ENCODE data around the gene FAM20C. TPM values are rescaled to one million over a fixed set of nuclear protein-coding genes. Genes with fewer than 3 reads are reported as not detected.

FAM20C gene
- total and polyA plus RNA-seq, 2 donors (not counting 3 experiments of a cell fraction or from before 2014, with no cell fraction given) = 14.2 to 34.5 TPM

GRCh38 chr7:247636-248035, 55.3 kb downstream of the FAM20C start:
- no peak for DNase-seq (ENCODE audit: low read depth, low spot score)
- Histone ChIP-seq H3K27ac (ENCODE audit: insufficient read depth, low read depth, low read length) (no peak overlapping the region), H3K9ac (replicated peaks; ENCODE audit: extremely low read depth, insufficient read depth, low read length) (no peak overlapping the region), H4K20me1 (replicated peaks; ENCODE audit: control insufficient read depth, extremely low read depth, insufficient read depth, low read length) (no peaks in the 10 kb centered on the region), H3K9me1 (replicated peaks; ENCODE audit: control insufficient read depth, extremely low read depth, insufficient read depth, low read length) (no peaks in the 10 kb centered on the region), H3K4me2 (ENCODE audit: insufficient read depth, low read length) (no peak overlapping the region), H3K36me3 (ENCODE audit: control insufficient read depth in 2 of 2, extremely low read depth in 1 of 2, insufficient read depth in 2 of 2, low read length in 2 of 2) (peaks cover 0 to 4% of the 10 kb centered on the region in 2 experiments), H3K4me1 (ENCODE audit: control insufficient read depth, extremely low read depth, insufficient read depth, low read length) (no peaks in the 10 kb centered on the region), H3K27me3 (ENCODE audit: control insufficient read depth in 2 of 2, insufficient read depth in 2 of 2, low read length in 2 of 2) (no peaks in the 10 kb centered on the region), H3K9me3 (replicated peaks; ENCODE audit: control insufficient read depth, insufficient read depth, low read length) (no peaks in the 10 kb centered on the region), H3K4me3 (replicated peaks in 1 of 3; ENCODE audit: insufficient read depth in 1 of 3, low read depth in 1 of 3, low read length in 3 of 3) (no peak overlapping the region), H3K79me2 (ENCODE audit: control insufficient read depth, insufficient read depth, low read length) (no peaks in the 10 kb centered on the region), H2AFZ (ENCODE audit: low read depth, low read length) (no peak overlapping the region)
- ChIA-PET POLR2A (no interaction called here), CTCF (no interaction called here)
- dilution Hi-C loops (cut with MboI; ENCODE audit: extremely low pct_ligation_motif_present, low sequenced_read_pairs) (no loop called here), intact Hi-C loops (cut with micrococcal nuclease) (no loop called here)
- no peak for TF ChIP-seq EZH2 (IDR thresholded peaks at IDR 0.05; ENCODE audit: borderline replicate concordance, low read depth, low read length, severe bottlenecking)
- no peak for TF ChIP-seq MYC (IDR thresholded peaks at IDR 0.05; ENCODE audit: low read depth, low read length)
- TF ChIP-seq CTCF (IDR thresholded peaks at IDR 0.05; ENCODE audit: extremely low read depth in 1 of 2, insufficient read depth in 1 of 2, low read depth in 1 of 2, low read length in 2 of 2) = no peak
- TF ChIP-seq, protein P1, sequence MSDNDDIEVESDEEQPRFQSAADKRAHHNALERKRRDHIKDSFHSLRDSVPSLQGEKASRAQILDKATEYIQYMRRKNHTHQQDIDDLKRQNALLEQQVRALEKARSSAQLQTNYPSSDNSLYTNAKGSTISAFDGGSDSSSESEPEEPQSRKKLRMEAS (IDR thresholded peaks at IDR 0.05; ENCODE audit: insufficient read depth, insufficient read length) = no peak
- TF ChIP-seq POLR2AphosphoS5 (IDR thresholded peaks at IDR 0.05; ENCODE audit: insufficient read depth, low read depth, low read length) = no peak
- TF ChIP-seq POLR2A (IDR thresholded peaks at IDR 0.05; ENCODE audit: low read depth, low read length) = no peak
- TF ChIP-seq FOS (IDR thresholded peaks at IDR 0.05; ENCODE audit: borderline replicate concordance, insufficient read depth, low read length) = no peak
- no peak for TF ChIP-seq GATA2 (IDR thresholded peaks at IDR 0.05; ENCODE audit: insufficient read depth, insufficient read length, low read depth, low read length)
- no peak for TF ChIP-seq JUN (IDR thresholded peaks at IDR 0.05; ENCODE audit: borderline replicate concordance, insufficient read depth, insufficient read length, low read depth)
- FAIRE-seq = no peak
- BruUV-seq (replicated peaks) = no TSS peak
